Middle frontal gyrus (tissue), 1 donor: ENCODE measurements around the gene FAM25C.
"Not testable (repeated sequence)": the region's sequence is repeated elsewhere in the genome, so short reads cannot be mapped to it uniquely, and the experiment has no call there.

Experiments
- DNase-seq: peaks from one replicate; pipeline ENCODE4 v3.0.0-alpha.2; 2015; ENCODE audit warnings: low spot score; ENCODE audit errors: extremely low spot score

The FAM25C gene

DNA sequence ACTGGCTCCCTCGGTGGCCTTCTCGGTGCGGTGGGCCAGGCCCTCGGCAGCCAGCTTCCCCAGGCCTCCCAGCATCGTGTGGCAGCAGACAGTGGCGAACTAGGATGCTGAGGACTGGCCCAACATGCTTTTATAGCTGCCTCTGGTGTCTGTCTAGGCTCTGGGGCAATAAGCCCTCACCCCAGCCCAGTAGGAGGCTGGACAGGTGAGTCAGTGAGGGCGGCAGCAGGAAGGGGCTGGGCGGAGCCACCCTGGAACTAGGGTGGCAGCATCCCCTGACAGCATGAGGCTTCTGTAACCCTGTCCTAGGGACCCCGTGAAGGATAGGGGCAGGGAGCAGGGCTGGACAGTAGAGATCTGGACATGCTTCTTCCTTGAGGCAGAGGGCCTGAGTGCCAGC lies at the start of gene FAM25C:
FAM25C (minus strand) TSS at position 101 of the 400 bp plus-strand sequence; CDS start at position 75, 26 bp downstream.
- not testable (repeated sequence) for DNase-seq

DNA sequence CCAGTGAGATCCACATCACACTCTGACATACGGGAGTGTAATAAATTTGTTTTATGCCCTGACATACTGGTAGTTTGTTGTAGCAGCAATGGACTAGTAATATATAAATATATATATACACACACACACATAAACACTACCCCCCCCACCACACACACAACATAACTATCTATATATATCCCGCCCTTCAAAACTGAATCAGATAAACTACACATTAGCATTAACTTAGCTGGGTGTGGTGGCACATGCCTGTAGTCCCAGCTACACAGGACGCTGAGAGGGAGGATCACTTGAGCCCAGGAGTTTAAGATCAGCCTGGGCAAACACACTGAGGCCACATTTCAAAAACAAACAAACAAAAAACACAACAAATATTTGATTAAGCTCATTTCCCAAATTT lies 45.0 kb upstream of the FAM25C start:
- not testable (repeated sequence) for DNase-seq

DNA sequence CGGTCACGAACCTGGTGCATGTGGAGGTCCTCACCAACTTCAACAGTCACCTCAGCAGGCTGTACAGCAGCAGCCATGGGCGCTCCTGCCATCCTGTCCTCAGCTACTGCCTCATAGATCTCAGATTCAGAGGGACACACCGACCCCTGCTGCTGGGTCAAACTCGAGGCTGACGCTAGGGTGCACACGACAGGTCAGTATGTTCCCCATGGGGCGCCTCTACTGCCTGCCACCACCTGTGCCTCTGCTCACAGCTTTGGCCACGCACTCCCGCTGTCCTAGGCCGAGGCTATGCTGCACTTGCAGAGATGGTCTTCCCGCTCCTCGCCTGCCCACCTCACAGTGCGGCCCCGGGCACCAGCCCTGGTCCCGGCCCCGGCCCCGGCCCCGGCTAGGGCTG lies 31.8 kb upstream of the FAM25C start:
- DNase-seq, result not testable (repeated sequence)

- not testable (repeated sequence) for DNase-seq
These were observed 2.7 kb upstream of the FAM25C start for GRCh38 chr10:48002306-48002705.

- not testable (repeated sequence) for DNase-seq
These were observed 5.5 kb downstream of the FAM25C start for GRCh38 chr10:47994045-47994444.

DNA sequence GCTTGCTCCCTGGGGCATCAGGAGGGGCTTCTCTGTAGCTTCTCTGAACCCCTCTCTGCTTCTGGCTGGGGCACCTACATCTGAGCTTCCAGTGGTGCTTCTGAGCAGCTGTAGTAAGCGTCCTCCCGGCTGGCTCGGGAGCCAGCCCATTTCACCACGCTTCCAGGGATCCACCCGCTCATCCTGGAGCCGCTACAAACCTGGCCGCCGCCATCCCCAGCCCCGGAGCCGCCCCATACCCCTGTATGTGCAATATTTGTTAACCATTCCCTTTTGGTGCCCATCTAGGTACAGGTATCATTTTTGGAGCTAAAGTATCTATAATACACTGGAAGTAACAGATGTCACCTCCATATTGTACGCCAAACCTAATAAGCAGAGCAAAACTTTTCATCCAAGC lies 7.0 kb downstream of the FAM25C start:
- not testable (repeated sequence) for DNase-seq

DNA sequence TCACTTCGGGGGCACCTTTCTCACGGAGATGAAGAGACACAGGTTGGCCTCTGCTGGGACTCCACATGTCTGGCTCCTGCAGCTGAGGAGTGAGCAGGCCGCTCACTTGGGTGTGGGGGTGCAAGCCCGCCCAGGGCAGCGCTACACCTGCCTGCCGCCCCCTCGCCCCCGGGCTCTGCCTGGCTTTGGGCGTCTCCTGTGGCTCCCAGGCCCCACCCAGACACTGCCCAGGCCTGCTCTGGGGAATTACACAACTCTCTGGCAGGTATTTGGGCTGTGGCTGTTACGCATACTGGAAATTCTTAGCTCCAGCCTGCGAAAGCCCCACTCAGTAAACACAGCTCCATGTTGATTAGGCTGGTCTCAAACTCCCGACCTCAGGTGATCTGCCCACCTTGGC lies 7.9 kb downstream of the FAM25C start:
- not testable (repeated sequence) for DNase-seq

DNA sequence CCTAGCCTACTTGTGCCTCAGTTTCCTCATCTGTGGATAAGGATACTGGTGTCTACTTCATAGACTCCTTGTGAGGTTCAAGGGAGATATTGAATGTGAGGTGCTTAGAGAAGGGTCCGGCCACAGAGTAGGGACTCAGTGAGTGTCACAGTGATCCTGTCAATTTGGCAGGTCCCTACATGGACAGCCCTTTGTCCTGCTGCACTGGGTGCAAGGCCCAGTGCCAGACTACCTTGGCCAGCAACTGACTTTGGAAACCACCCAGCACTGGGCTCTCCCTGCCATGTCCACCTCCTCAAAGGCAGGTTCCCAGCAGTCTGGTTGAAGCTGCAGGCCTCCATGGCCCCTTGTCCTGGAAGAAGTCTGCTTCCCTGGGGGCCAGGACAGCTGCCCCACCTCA lies 9.5 kb downstream of the FAM25C start:
- DNase-seq, result not testable (repeated sequence)

- not testable (repeated sequence) for DNase-seq
These were observed 10.0 kb downstream of the FAM25C start for GRCh38 chr10:47989542-47989950.

- DNase-seq, result not testable (repeated sequence)
These were observed 10.7 kb downstream of the FAM25C start for GRCh38 chr10:47988718-47989541.

DNA sequence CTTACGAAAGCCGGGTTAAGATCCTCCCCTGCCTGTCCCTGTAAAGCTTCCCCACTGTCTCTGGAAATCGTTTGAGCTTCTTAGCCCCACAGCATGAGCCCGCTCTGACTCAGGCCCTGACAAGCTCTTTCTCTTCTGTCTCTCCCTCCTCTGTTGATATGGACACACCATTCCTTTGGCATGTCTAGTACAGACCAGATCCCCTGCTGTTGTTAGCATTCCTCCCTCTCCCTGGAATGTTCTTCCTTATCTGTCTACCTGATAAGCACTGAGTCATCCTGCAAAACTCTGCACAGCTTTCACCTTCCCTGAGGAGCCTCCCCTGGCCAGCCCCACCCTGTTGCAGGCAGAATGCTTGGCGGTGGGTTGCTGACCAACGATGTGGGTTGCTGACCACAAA lies 11.6 kb downstream of the FAM25C start:
- DNase-seq, result not testable (repeated sequence)

DNA sequence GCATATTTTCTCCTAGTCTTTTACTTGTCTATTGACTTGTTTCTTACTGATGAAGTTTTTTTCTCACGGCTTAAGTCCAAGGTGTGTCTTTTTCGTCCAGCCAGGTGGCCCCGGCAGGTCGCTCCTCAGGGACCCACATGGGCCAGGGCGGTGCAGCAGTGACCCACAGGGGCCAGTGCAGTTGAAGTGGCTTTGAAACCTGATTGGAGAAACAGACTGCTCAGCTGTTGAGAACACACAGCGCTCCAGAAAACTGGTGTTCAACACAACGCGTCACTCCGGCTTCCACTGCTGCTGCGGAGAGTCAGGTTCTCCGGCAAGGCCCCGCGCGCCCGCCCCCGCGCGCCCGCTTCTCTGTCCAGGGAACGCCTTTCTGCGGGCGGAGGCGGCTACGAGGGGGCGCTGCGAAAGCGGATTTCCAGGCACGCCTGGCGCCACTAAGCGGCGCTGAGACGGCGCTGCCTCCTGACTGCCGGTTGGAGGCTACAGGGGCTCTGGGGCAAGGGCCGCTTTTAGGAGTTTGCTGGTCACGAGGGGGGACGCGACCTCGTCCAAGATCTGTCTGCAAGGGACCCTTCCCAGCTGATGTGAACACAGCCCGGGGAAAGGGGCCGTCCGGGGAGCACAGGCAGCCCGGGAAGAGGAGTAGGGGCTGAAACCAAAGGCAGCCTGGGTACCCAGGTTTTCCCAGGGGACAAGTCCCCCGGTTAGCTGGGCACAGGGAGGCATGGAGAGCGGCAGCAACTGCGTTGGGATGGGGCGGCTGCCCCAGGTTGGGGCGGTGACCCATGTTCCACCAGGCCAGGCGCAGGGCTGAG lies 13.0 kb downstream of the FAM25C start:
- not testable (repeated sequence) for DNase-seq

DNA sequence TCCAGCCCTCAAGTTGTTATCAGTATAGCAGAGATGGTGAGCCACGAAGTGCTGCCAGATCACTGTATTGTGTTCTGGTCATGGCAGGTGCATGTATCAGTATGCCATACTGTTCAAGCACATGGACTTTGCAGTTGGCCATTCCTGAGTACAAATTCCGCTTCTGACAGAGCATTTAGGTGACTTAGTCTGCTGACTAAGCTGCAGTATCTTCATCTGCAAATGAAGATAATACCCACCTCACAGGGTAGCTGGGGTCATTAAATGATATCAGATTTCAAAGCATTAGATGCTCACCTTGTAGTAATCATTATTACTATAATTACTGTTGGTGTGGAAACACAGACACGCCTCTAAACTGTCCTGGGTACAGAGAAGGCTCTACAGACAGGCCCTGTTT lies 24.2 kb downstream of the FAM25C start:
- DNase-seq, result not testable (repeated sequence)

DNA sequence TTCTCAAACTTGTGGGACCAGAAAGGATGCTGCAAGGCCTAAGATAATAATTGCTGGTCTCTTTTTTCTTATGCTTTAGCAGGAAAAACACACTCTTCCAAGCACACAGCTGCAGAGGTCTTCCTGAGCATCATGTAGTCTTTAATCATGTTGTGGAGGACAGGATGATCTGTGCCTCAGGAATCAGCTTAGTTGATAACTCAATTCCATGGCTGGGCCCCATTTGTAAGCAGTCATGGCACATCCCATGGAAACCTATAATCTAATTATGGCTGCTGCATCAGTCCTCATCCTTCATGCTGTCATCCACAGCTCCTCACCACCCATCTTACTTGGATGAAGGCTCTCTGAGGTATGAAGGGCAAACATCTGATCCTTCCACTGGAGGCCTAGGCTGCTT lies 26.5 kb downstream of the FAM25C start:
- DNase-seq, result not testable (repeated sequence)

DNA sequence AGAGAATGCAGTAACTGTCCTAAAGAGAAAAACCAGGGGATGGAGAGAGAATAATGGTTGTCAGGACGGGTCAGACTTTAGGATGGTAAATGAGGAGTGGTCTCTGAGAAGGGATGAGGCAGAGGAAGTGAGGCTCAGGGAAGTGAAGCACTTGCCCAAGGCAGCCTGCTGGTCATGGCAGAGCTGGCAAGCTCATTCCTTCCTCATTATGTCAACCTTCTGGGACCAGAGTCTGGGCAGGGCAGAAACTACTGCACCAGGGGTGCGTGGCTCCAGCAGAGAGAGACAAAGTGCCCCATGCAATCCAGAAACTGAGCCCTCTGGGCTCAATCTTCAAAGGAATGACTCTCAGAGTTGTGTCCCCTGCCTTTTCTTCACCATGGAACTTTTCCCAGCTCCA lies 27.5 kb downstream of the FAM25C start:
- not testable (repeated sequence) for DNase-seq

GRCh38 chr10:47971598-47971997 lies 28.0 kb downstream of the FAM25C start:
- DNase-seq, result not testable (repeated sequence)

DNA sequence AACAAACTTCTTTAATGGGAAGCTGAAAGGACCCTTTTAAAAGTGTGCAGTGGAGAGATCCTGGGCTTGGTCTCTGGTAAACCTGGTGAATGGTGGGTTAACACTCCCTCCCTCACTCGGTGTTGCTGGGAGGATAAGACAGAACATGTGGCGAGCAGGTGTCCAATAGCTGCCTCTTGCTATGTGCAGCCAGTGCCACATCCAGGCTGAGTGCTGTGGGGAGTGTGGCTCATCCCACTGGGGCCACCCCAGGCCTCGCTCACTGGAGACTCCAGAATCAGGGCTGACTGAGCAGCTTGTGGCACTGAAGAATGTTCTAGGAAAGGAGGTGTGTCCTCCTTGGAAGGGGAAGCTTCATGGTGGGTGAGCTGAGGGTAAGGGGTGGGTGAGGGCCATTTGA lies 29.5 kb downstream of the FAM25C start:
- DNase-seq, result not testable (repeated sequence)

- DNase-seq, result not testable (repeated sequence)
These were observed 30.6 kb downstream of the FAM25C start for GRCh38 chr10:47968988-47969387.

DNA sequence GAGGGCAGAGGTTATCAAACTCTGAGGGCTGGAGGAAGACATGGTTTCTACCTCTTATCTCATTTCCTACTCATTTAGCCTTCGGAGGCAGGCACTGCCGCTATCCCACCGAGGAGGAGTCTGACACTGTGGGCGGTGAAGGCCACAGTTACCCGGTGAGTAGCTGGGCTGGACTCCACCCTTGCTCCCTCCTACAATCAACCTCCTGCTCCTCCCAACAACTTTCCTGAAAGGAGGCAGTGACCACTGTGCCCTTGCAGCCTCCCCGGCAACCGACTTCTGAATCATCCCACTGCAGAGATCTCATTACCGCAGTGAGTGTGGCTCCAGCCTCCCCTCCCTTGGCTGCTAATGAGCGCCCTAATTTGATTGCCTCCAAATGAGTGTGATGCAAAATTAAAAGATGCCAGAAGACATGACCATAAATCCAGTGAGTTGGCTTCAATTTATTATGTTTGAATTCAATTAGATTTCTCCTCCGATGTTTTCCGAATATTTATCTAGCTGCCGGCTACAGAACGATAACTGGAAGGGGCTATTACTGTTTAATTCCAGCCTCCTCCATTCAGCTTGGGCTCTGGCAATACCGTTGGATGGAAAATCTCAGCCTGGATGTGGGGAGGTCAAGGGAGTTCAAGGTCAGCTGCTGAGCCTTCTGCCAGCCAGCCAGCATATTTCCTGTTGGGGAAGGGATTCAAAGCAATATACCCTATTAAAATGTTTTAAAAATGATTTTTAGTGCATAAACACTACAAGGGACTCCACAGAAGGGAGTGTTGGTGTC lies 35.1 kb downstream of the FAM25C start:
- not testable (repeated sequence) for DNase-seq

DNA sequence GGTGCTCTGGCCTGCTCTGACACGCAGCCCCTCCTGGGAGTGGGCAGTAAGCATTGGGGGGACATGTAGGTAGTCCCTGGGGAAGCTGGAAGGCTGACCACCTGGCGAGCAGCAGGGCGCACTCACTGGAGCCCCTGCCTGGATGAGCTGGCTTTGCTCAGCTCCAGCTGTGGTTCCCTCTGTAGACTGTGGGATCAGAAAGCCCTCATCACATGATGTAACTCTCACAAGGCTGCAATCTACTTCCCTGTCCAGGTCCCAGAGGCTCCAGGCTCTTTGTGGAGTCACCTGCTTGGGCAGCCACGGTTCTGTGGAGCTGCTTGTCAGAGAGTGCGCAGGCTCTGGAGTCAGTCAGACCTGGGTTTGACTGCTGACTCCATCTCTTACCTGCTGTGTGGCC lies 36.8 kb downstream of the FAM25C start:
- not testable (repeated sequence) for DNase-seq

- not testable (repeated sequence) for DNase-seq
These were observed 38.9 kb downstream of the FAM25C start for GRCh38 chr10:47960699-47961098.
